ENCODE results near the gene MAD1L1.

MAD1L1 gene

DNA sequence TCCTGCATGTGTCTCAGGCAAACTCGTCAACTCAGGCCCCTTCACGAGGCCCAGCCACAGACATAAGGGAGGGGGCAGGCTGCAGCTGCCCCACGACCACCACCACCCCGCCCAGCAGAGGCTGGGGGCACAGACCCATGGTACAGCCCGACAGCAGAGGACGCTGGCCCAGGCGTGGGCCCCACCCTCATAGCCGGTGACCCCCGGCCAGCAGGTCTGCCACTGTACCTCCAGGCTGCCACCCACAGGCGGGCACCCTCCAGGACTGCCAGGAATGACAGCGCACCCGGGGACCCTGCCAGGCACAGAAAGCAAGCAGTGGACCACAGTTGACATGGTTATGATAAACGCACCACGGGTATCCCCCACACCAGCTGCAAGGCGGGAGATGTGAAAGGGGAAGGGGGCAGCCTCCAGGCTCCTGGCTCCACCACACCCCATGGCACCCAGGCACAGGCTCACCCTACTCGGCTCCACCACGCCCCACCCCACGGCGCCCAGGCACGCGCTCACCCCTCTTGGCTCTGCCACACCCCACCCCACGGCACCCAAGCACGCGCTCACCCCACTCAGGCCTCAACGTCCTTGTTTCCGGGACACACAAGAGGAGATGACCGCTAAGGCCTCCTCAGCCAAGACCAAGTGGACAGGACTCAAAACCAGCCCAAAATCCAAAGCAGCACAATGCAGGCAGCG lies 135.9 kb downstream of the MAD1L1 start:
- no peak for ATAC-seq
- TF ChIP-seq ZFP3 (CRISPR knock-in tag; IDR thresholded peaks at IDR 0.05): no peak
- no peak for TF ChIP-seq TOX (CRISPR knock-in tag; IDR thresholded peaks at IDR 0.05; ENCODE audit: borderline replicate concordance)
- TF ChIP-seq, protein P1, sequence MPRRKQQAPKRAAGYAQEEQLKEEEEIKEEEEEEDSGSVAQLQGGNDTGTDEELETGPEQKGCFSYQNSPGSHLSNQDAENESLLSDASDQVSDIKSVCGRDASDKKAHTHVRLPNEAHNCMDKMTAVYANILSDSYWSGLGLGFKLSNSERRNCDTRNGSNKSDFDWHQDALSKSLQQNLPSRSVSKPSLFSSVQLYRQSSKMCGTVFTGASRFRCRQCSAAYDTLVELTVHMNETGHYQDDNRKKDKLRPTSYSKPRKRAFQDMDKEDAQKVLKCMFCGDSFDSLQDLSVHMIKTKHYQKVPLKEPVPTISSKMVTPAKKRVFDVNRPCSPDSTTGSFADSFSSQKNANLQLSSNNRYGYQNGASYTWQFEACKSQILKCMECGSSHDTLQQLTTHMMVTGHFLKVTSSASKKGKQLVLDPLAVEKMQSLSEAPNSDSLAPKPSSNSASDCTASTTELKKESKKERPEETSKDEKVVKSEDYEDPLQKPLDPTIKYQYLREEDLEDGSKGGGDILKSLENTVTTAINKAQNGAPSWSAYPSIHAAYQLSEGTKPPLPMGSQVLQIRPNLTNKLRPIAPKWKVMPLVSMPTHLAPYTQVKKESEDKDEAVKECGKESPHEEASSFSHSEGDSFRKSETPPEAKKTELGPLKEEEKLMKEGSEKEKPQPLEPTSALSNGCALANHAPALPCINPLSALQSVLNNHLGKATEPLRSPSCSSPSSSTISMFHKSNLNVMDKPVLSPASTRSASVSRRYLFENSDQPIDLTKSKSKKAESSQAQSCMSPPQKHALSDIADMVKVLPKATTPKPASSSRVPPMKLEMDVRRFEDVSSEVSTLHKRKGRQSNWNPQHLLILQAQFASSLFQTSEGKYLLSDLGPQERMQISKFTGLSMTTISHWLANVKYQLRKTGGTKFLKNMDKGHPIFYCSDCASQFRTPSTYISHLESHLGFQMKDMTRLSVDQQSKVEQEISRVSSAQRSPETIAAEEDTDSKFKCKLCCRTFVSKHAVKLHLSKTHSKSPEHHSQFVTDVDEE (CRISPR knock-in tag; IDR thresholded peaks at IDR 0.05): no peak
- TF ChIP-seq, protein P2, sequence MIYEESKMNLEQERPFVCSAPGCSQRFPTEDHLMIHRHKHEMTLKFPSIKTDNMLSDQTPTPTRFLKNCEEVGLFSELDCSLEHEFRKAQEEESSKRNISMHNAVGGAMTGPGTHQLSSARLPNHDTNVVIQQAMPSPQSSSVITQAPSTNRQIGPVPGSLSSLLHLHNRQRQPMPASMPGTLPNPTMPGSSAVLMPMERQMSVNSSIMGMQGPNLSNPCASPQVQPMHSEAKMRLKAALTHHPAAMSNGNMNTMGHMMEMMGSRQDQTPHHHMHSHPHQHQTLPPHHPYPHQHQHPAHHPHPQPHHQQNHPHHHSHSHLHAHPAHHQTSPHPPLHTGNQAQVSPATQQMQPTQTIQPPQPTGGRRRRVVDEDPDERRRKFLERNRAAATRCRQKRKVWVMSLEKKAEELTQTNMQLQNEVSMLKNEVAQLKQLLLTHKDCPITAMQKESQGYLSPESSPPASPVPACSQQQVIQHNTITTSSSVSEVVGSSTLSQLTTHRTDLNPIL (CRISPR knock-in tag; IDR thresholded peaks at IDR 0.05; ENCODE audit: low read depth): no peak
- TF ChIP-seq PPARA (CRISPR knock-in tag; IDR thresholded peaks at IDR 0.05; ENCODE audit: borderline replicate concordance): no peak
- TF ChIP-seq, protein P3, sequence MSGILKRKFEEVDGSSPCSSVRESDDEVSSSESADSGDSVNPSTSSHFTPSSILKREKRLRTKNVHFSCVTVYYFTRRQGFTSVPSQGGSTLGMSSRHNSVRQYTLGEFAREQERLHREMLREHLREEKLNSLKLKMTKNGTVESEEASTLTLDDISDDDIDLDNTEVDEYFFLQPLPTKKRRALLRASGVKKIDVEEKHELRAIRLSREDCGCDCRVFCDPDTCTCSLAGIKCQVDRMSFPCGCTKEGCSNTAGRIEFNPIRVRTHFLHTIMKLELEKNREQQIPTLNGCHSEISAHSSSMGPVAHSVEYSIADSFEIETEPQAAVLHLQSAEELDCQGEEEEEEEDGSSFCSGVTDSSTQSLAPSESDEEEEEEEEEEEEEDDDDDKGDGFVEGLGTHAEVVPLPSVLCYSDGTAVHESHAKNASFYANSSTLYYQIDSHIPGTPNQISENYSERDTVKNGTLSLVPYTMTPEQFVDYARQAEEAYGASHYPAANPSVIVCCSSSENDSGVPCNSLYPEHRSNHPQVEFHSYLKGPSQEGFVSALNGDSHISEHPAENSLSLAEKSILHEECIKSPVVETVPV (CRISPR knock-in tag; IDR thresholded peaks at IDR 0.05): no peak
- no peak for TF ChIP-seq OSR1 (CRISPR knock-in tag; IDR thresholded peaks at IDR 0.05)
- TF ChIP-seq TCF4 (CRISPR knock-in tag; IDR thresholded peaks at IDR 0.05; ENCODE audit: borderline replicate concordance): no peak
- TF ChIP-seq ZFP30 (CRISPR knock-in tag; IDR thresholded peaks at IDR 0.05): no peak
- TF ChIP-seq, protein P4, sequence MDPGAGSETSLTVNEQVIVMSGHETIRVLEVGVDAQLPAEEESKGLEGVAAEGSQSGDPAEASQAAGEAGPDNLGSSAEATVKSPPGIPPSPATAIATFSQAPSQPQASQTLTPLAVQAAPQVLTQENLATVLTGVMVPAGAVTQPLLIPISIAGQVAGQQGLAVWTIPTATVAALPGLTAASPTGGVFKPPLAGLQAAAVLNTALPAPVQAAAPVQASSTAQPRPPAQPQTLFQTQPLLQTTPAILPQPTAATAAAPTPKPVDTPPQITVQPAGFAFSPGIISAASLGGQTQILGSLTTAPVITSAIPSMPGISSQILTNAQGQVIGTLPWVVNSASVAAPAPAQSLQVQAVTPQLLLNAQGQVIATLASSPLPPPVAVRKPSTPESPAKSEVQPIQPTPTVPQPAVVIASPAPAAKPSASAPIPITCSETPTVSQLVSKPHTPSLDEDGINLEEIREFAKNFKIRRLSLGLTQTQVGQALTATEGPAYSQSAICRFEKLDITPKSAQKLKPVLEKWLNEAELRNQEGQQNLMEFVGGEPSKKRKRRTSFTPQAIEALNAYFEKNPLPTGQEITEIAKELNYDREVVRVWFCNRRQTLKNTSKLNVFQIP (CRISPR knock-in tag; IDR thresholded peaks at IDR 0.05; ENCODE audit: borderline replicate concordance, low read depth): no peak
- TF ChIP-seq SNAI2 (CRISPR knock-in tag; IDR thresholded peaks at IDR 0.05): no peak
- no peak for TF ChIP-seq ZNF8 (CRISPR knock-in tag; IDR thresholded peaks at IDR 0.05)
- no peak for TF ChIP-seq ISL1 (CRISPR knock-in tag; IDR thresholded peaks at IDR 0.05)
- TF ChIP-seq ZC3H10 (CRISPR knock-in tag; IDR thresholded peaks at IDR 0.05): no peak
- no peak for TF ChIP-seq GLIS3 (CRISPR knock-in tag; IDR thresholded peaks at IDR 0.05)
- no peak for TF ChIP-seq ARNTL (CRISPR knock-in tag; IDR thresholded peaks at IDR 0.05; ENCODE audit: borderline replicate concordance, low read depth)
- no peak for TF ChIP-seq ZNF70 (CRISPR knock-in tag; IDR thresholded peaks at IDR 0.05)
- no peak for TF ChIP-seq ZNF565 (CRISPR knock-in tag; conservative IDR thresholded peaks at IDR 0.05; ENCODE audit: low read depth)
- TF ChIP-seq RARB (CRISPR knock-in tag; IDR thresholded peaks at IDR 0.05): no peak
- TF ChIP-seq ESRRG (CRISPR knock-in tag; IDR thresholded peaks at IDR 0.05): no peak

DNA sequence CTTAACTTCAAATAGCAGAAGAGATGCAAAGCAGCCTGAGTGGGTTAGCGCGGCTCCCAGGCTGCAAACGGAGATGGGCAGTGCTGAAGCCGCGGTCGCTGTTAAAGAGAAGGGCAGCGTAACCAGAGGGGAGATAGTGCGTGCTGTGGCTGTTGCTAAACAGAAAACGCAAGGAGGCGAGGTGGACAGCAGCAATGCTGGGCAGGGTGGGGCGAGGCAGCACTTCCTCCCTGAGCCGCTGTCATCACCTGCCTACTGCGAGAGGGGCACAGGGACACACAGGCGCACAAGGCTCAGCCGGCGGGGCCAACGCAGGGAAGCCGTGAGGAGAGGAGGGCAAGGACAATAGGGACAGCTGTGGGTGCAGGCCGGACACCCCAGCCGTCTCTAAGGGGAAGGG lies 137.3 kb downstream of the MAD1L1 start:
- TF ChIP-seq, protein P3 (CRISPR knock-in tag; IDR thresholded peaks at IDR 0.05): no peak
- TF ChIP-seq PPARA (CRISPR knock-in tag; IDR thresholded peaks at IDR 0.05; ENCODE audit: borderline replicate concordance): no peak
- TF ChIP-seq CSDC2 (CRISPR knock-in tag; IDR thresholded peaks at IDR 0.05): no peak
- TF ChIP-seq ZNF8 (CRISPR knock-in tag; IDR thresholded peaks at IDR 0.05): no peak
- no peak for TF ChIP-seq GLIS3 (CRISPR knock-in tag; IDR thresholded peaks at IDR 0.05)
- no peak for TF ChIP-seq TOX (CRISPR knock-in tag; IDR thresholded peaks at IDR 0.05; ENCODE audit: borderline replicate concordance)
- no peak for TF ChIP-seq OSR1 (CRISPR knock-in tag; IDR thresholded peaks at IDR 0.05)
- no peak for TF ChIP-seq ZNF565 (CRISPR knock-in tag; conservative IDR thresholded peaks at IDR 0.05; ENCODE audit: low read depth)
- TF ChIP-seq, protein P4 (CRISPR knock-in tag; IDR thresholded peaks at IDR 0.05; ENCODE audit: borderline replicate concordance, low read depth): no peak
- TF ChIP-seq TCF4 (CRISPR knock-in tag; IDR thresholded peaks at IDR 0.05; ENCODE audit: borderline replicate concordance): no peak
- no peak for ATAC-seq

Measured in SK-N-SH treated with all-trans-retinoic acid at 6 μM for 48 hours (cell line).